ENCODE data around the gene PADI1.
A peak's percentile ranks its signal among the peaks of the same experiment; 100 is the strongest.

Gene PADI1

GRCh38 chr1:17176306-17177061 lies 28.4 kb upstream of the PADI1 start:
- Histone ChIP-seq H2AFZ (ENCODE audit: low read depth, low read length) (no peak overlapping the region), H3K27ac (ENCODE audit: low read length) (no peak overlapping the region), H3K79me2 (ENCODE audit: low read length) (no peaks in the 10 kb centered on the region), H3K27me3 (ENCODE audit: low read depth, low read length) (no peaks in the 10 kb centered on the region), H3K4me3 (ENCODE audit: low read length) (no peak overlapping the region), H3K36me3 (replicated peaks; ENCODE audit: low read depth, low read length) (no peaks in the 10 kb centered on the region), H3K9ac (ENCODE audit: low read length) (no peak overlapping the region), H3K4me2 (ENCODE audit: low read length) (peak overlapping the region; percentile 24; the same call in 1 of the 2 replicates), H4K20me1 (ENCODE audit: insufficient read depth, low read length) (no peaks in the 10 kb centered on the region), H3K9me3 (ENCODE audit: insufficient read depth, low read length) (peaks cover 8% of the 10 kb centered on the region; the same call in 1 of the 2 replicates), H3K4me1 (ENCODE audit: low read length) (peaks cover 11% of the 10 kb centered on the region)
- no peak for TF ChIP-seq EZH2phosphoT487 (IDR thresholded peaks at IDR 0.05; ENCODE audit: low read depth)
- no peak for TF ChIP-seq CTCF (IDR thresholded peaks at IDR 0.05; ENCODE audit: low read depth, low read length)

- Histone ChIP-seq H2AFZ (ENCODE audit: low read depth, low read length) (no peak overlapping the region), H4K20me1 (ENCODE audit: insufficient read depth, low read length) (no peaks in the 10 kb centered on the region), H3K79me2 (ENCODE audit: low read length) (no peaks in the 10 kb centered on the region), H3K27ac (ENCODE audit: low read length) (no peak overlapping the region), H3K9me3 (ENCODE audit: insufficient read depth, low read length) (peaks cover 8% of the 10 kb centered on the region; the same call in 1 of the 2 replicates), H3K36me3 (replicated peaks; ENCODE audit: low read depth, low read length) (no peaks in the 10 kb centered on the region), H3K4me2 (ENCODE audit: low read length) (no peak overlapping the region), H3K4me1 (ENCODE audit: low read length) (peaks cover 11% of the 10 kb centered on the region), H3K4me3 (ENCODE audit: low read length) (no peak overlapping the region), H3K9ac (ENCODE audit: low read length) (no peak overlapping the region), H3K27me3 (ENCODE audit: low read depth, low read length) (no peaks in the 10 kb centered on the region)
- no peak for TF ChIP-seq EZH2phosphoT487 (IDR thresholded peaks at IDR 0.05; ENCODE audit: low read depth)
These were observed 27.3 kb upstream of the PADI1 start for GRCh38 chr1:17177651-17178050.

GRCh38 chr1:17181781-17182464 lies 23.0 kb upstream of the PADI1 start:
- H3K27ac ChIP-seq (ENCODE audit: low read length): no peak overlapping the region
- no peak overlapping the region for H3K4me2 ChIP-seq (ENCODE audit: low read length)
- no peak overlapping the region for H3K9ac ChIP-seq (ENCODE audit: low read length)
- H3K36me3 ChIP-seq (replicated peaks; ENCODE audit: low read depth, low read length): no peaks in the 10 kb centered on the region
- H3K27me3 ChIP-seq (ENCODE audit: low read depth, low read length): no peaks in the 10 kb centered on the region
- no peak overlapping the region for H3K4me3 ChIP-seq (ENCODE audit: low read length)
- no peak overlapping the region for H2AFZ ChIP-seq (ENCODE audit: low read depth, low read length)
- TF ChIP-seq CTCF (IDR thresholded peaks at IDR 0.05; ENCODE audit: low read depth, low read length) (no peak), EZH2phosphoT487 (IDR thresholded peaks at IDR 0.05; ENCODE audit: low read depth) (no peak)
- no peaks in the 10 kb centered on the region for H3K79me2 ChIP-seq (ENCODE audit: low read length)
- peaks cover 8% of the 10 kb centered on the region; the same call in 1 of the 2 replicates for H3K9me3 ChIP-seq (ENCODE audit: insufficient read depth, low read length)
- no peaks in the 10 kb centered on the region for H4K20me1 ChIP-seq (ENCODE audit: insufficient read depth, low read length)
- peaks cover under 1% of the 10 kb centered on the region for H3K4me1 ChIP-seq (ENCODE audit: low read length)

GRCh38 chr1:17183388-17184160 lies 21.4 kb upstream of the PADI1 start:
- TF ChIP-seq EZH2phosphoT487 (IDR thresholded peaks at IDR 0.05; ENCODE audit: low read depth): no peak
- no peak for TF ChIP-seq CTCF (IDR thresholded peaks at IDR 0.05; ENCODE audit: low read depth, low read length)
- Histone ChIP-seq H3K36me3 (replicated peaks; ENCODE audit: low read depth, low read length) (no peaks in the 10 kb centered on the region), H3K27ac (ENCODE audit: low read length) (no peak overlapping the region), H3K79me2 (ENCODE audit: low read length) (no peaks in the 10 kb centered on the region), H4K20me1 (ENCODE audit: insufficient read depth, low read length) (no peaks in the 10 kb centered on the region), H3K9ac (ENCODE audit: low read length) (no peak overlapping the region), H3K27me3 (ENCODE audit: low read depth, low read length) (no peaks in the 10 kb centered on the region), H3K9me3 (ENCODE audit: insufficient read depth, low read length) (no peaks in the 10 kb centered on the region; the same call in 1 of the 2 replicates), H3K4me2 (ENCODE audit: low read length) (no peak overlapping the region), H3K4me3 (ENCODE audit: low read length) (no peak overlapping the region), H3K4me1 (ENCODE audit: low read length) (no peaks in the 10 kb centered on the region), H2AFZ (ENCODE audit: low read depth, low read length) (no peak overlapping the region)
